SW 1271 (cell line): ENCODE data around the gene PTCH1.

Experiments
- DNase-seq, 2 experiments: peaks; one replicate each; lab custom pipeline; 2025; lab: John Stamatoyannopoulos, UW

PTCH1 gene

DNA sequence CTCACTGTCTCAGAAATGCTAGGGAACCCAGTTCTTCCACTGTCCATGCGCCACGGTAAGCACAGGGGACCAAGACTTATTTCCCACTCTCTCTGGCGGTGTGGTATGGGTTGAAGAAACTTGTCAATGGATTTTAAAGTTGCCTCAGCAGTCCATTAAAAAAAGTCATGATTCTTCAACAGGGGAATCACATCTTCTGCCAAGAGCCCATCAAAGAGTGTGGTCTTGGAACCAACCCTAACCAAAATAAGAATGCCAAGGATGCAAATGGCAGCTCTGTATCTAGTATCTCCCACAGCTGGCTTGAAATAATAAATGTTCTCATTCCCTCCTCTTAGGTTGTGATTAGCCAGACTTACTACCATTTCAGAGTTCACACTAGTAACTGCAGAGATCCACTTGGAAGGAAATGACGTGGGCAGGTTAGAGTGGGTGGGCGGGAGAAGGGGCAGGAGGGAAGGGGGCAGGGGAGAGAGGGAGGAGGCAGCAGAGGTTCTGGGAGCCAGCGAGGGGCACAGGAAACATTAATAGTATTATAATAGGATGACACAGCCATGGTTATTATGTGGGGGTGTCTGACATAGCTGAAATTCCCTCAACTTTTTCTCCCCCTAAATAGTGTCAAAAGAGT is 17.6 kb downstream of the PTCH1 start:
- no peak for DNase-seq

DNA sequence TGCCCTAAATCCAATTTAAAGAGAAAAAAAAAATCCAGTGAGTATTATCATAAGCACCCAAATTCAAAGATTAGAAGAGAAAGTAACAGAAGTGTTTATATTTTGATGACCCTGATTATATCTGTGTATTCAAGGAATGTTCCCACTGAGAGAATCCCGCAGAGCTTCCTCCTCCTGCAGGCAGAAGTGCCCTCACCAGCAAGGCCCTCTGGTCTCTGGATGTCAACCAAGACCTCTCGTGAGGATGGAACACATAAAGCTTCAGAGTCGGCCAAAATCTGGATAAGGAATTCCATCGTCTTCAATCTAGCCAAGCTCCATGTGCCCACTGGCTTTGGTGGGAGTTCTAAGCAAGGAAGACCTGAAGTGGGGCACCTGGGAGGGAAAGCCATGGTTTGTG is 18.1 kb downstream of the PTCH1 start:
- no peak for DNase-seq

DNA sequence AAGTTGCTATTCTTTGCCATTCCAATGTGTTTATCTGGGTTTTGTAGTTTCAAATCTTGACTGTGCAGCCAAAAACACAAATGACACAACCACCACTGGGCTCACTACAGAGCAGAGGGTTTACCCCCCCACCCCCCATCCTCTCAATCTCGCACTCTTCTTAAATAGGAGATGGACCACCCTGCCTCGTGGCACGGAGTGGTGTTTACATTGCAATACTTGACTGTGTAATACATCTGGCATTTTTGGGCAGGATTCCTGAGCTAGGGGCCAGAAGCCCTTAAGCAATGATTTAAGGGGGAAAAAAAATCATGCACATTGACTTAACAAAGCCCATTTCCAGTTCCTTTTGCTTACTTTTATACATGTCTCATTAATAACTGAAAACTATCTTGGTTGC is 19.0 kb downstream of the PTCH1 start:
- DNase-seq: no peak

DNA sequence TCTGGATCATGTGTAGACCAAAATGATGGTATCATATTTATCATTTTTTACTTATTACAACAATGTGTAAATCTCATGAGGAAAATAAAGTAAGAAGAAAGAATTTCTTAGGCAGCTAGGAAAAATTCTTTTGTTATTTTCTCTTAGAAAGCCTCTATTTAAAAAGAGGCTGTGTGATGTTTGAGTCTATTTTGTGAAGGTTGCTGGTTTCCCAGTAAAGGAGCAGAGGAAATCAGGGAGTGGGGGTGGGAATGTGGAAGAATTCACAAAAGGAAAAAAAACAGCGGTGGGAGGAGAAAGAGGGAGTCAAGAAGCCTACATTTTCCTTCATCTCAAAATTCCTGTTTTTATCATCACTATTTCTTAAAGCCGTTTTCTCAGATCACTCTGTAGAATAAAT is 20.1 kb downstream of the PTCH1 start:
- no peak for DNase-seq

DNA sequence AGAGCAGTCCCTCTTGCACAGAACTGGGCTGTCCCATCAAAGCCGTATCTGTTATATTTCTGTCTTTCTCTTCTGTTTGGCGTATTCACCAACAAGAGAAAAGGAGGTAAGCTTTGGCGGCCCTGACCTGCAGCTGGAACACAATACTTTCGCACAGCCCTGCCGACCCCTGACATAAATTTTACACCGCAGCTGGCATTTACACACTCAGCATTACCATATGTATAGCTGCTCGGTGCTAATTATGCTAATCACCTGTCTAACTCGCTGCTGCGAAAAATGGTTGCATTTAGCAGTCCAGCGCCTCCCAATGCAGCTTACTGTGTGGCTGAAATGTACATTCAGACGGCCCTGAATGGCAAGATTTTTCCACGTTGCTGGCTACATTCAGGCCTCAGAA is 20.8 kb downstream of the PTCH1 start:
- DNase-seq: no peak

GRCh38 chr9:95495529-95495928 is 21.2 kb downstream of the PTCH1 start:
- DNase-seq: no peak

DNA sequence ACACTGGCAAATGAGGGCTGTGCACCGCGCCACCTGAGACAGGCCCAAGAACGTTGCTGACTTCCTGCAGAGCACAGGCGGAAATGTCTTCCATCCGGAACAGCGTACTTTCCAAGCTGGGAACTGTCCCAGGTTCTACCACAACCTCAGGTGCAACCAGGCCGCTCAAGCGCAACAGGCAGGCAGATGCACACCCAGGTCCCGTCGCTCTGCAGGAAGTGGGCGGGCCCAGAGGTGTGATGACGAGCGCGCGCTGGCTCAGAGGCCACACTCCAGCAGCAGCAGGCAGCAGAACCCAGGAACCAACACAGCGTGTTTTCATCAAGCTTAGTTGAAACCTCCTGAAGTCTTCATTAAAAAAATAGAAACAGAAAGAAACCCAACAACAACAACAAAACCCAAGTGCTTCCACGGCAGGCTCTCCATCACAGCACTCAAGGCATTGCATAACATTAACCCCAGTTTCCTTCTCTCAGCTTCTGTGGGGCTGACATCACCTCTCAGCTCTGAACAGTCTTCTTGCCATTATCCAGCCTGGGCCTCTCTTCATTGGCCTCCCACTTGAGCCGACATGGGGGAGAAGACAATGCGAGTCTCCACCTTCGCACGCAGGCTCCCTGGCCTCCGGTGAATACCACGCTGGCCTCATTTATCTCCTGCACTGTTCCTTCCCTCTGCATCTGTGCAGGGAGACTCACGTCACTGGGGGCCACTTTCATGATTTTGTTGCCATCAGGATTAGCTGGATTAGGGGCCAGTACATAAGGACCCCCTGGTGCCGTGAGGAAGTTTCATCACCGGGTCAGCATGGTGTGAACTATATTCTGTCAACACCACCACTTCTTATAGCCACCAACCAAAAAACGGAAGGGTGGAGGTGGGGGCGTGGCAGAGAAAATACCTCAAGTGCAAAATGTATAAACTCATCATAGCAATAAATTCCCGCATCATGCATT is 22.1 kb downstream of the PTCH1 start:
- DNase-seq: no peak

DNA sequence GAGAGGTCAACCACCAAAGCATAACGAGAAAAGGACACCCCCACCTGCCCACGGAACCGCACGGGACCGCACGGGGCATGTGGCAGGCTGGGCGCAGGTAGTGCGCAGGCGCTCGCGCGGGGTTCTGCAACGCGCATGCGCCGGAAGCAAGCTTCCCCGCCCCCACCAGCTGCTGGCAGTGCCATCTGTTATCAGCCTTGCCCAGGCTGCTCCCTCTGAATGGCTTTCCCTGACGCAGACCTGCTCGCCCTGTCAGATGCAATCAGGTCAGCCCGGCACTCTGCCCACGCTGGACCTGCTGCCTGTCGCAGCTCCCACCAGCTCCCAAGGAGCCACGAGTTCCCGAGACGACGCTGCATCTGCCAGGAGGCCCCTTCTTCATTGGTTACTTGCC is 22.8 kb downstream of the PTCH1 start:
- DNase-seq: no peak

GRCh38 chr9:95493402-95493801 is 23.4 kb downstream of the PTCH1 start:
- DNase-seq: no peak

DNA sequence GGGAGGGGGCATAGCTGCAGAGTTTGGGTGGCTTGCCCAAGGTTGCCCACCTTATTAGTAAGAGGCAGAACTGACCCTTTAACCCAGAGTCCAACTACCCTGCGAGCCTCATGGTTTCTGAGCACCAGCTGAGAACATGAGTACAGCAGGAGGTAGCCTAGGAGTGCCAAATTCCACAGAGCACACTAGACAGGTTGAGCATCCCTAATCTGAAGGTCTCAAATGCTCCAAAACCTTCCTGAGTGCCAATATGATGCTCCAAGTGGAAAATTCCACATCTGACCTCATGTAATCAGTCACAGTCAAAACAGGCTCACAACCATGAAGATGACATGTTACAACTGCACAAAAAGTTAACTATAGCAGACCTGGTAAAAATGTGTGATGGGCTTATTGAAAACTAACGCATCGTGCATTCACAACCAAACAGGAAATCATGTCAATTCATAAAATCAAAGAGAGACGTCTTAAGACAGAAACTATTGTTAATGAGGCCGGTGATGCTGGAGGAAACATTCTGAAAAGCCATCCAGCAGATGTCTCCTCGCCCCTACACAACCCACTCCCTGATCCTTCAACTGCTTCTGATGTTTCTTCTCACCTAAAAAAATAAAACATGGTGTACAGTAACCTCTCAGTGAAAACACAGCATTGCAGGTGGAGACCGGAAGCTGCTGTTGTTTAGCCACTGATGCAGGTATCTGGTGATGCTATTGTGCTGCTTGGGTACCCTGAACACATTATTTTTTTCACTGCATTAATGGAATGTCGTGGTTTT is 25.0 kb downstream of the PTCH1 start:
- no peak for DNase-seq

- DNase-seq: no peak
These were observed 27.8 kb downstream of the PTCH1 start for GRCh38 chr9:95488954-95489353.

DNA sequence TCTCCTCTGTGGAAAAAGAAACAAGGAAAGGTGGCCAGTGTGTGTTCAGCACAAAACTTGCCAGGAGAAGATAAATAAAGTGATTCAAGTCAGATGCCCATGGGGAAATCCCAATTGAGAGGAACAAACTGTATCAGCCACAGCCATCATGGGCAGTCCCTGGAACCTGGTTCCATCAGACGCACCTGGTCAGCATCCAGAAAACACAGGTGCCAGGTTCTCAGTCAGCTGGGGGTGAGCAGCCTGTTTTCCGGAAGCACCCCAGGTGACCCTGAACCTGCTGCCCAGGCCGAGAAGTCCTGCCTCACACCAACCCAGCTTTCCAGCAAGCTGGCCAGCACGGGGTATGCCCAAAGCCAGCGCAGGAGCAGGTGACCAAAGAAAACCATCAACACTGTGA is 30.5 kb downstream of the PTCH1 start:
- no peak for DNase-seq

DNA sequence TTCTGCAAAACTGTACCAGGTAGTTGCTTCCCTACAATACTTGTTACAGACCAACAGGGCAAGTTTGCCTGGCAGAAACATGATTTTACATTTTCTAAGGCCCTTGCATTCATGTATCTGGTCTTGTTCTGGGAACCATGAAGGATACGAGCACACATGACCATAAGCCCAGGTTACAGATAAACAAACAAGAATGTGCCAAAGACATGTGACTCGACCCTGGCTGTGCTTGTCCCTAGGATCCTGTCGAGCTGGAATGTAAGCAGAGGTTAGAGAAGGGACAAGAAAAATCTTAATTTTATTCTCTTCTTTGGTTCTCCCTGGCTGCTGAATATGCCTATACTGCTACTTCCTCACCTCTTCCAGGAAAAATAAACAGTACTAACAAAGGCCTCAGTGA is 32.5 kb downstream of the PTCH1 start:
- no peak for DNase-seq

DNA sequence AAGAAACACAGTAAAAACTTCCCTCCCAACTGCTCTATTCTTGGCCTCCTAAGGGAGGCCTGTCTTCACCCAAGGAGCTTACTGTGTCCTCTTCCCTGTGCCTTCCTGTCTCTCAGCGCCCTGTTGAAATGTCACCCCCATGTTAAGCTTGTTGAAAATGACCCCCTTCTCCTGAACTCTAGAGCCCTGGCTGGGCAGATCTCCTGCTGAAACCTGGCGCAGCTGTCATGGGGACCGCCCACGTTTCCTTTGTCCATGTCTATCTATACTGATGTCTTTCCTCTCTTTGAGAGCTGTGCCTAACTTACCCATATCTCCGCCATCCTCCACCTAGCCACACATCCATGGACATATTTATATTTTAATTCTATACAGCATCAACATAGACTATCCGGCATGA is 33.3 kb downstream of the PTCH1 start:
- DNase-seq: no peak

GRCh38 chr9:95482621-95483020 is 34.1 kb downstream of the PTCH1 start:
- no peak for DNase-seq

- DNase-seq: no peak
These were observed 35.8 kb downstream of the PTCH1 start for GRCh38 chr9:95481000-95481399.

DNA sequence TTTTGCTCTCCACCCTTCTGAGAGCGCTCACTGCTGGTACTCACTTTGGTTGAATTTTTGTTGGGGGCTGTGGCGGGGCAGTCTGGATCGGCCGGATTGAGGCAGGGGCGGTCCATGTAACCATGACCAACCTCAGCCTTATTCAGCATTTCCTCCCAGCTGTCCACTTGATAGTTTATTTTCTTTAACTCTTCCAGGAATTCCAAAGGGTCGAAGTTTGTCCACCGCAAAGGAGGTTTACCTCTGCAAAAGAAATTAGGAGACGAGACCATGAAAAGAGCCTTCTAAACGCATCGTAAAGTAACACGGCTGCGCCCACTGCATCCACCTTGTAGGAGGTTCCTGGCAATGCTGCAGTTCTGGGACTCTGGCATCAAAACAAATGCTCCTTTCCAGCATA is 36.4 kb downstream of the PTCH1 start:
- DNase-seq: no peak

DNA sequence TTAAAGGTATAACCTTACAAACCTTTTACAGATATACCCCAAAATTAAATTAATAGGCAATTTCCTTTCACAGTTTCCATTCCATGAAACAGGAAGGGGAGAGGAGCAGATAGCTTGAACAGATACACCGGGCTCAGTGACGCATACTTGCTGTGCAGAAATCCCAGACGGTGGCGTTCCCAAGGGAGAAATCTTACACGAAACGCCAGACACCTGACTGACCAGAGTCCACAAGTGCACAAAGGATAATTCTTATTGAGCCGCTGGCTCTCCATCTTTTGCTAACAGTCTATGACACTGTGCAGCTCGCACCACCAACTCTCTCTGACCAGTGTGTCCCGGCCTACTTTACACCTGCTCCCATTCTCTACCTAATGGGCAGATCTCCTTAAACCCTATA is 37.4 kb downstream of the PTCH1 start:
- no peak for DNase-seq

GRCh38 chr9:95478335-95478734 is 38.4 kb downstream of the PTCH1 start:
- no peak for DNase-seq

GRCh38 chr9:95477885-95478284 is 38.9 kb downstream of the PTCH1 start:
- no peak for DNase-seq

- DNase-seq: no peak
These were observed 39.3 kb downstream of the PTCH1 start for GRCh38 chr9:95477441-95477840.

- no peak for DNase-seq
These were observed 48.0 kb downstream of the PTCH1 start for GRCh38 chr9:95468791-95469190.

- no peak for DNase-seq
These were observed 51.7 kb downstream of the PTCH1 start for GRCh38 chr9:95465115-95465514.
